Epithelial cell of proximal tubule (primary cell): ENCODE results near the gene RPS6KB1. TPM values are rescaled to one million over a fixed set of nuclear protein-coding genes. Genes with fewer than 3 reads are reported as not detected.
A peak's percentile ranks its signal among the peaks of the same experiment; 100 is the strongest.

Experiments used
- DNase-seq: peaks from one replicate; pipeline ENCODE4 v3.0.0-alpha.2; 2011; ENCODE audit warnings: low read depth
- H3K4me3 ChIP-seq: 2 replicates; pipeline ENCODE4 v1.5.1; 2011; ENCODE audit warnings: low read depth, mild to moderate bottlenecking, low read length
- CTCF ChIP-seq: conservative IDR thresholded peaks from 2 replicates; pipeline ENCODE4 v1.5.1; 2012; ENCODE audit warnings: low read depth, mild to moderate bottlenecking, low read length
- total RNA-seq: library from RNA; depleted of rRNA; stranded (reverse); fragments of >200 nt; gene quantifications from 2 replicates; pipeline ENCODE4 v1.2.3, GENCODE V29; 2015

Gene RPS6KB1
- total RNA-seq, 1 donor from 2014 or later = 25.0 TPM

GRCh38 chr17:59876107-59876506 is 16.8 kb upstream of the RPS6KB1 start:
- DNase-seq = no peak
- no peak overlapping the region for H3K4me3 ChIP-seq
- TF ChIP-seq CTCF = no peak

GRCh38 chr17:59877965-59878364 is 15.0 kb upstream of the RPS6KB1 start:
- no peak overlapping the region for H3K4me3 ChIP-seq
- DNase-seq = no peak
- no peak for TF ChIP-seq CTCF

GRCh38 chr17:59878624-59879023 is 14.3 kb upstream of the RPS6KB1 start:
- no peak for DNase-seq
- no peak overlapping the region for H3K4me3 ChIP-seq
- no peak for TF ChIP-seq CTCF

- no peak overlapping the region for H3K4me3 ChIP-seq
- DNase-seq = no peak
- TF ChIP-seq CTCF = no peak
Measured at GRCh38 chr17:59884861-59885260, 8.1 kb upstream of the RPS6KB1 start.

- no peak for TF ChIP-seq CTCF
- no peak for DNase-seq
Measured at GRCh38 chr17:59888145-59888750, 4.7 kb upstream of the RPS6KB1 start.

GRCh38 chr17:59890720-59891119 is 2.2 kb upstream of the RPS6KB1 start:
- TF ChIP-seq CTCF = no peak
- DNase-seq = no peak

More at GRCh38 chr17:59888145-59888750, 4.7 kb upstream of the RPS6KB1 start:
- H3K4me3 ChIP-seq = no peak overlapping the region

GRCh38 chr17:59892251-59892923 is 534 bp upstream of the RPS6KB1 start:
- no peak for TF ChIP-seq CTCF
- peak; percentile 96 for DNase-seq

More at GRCh38 chr17:59890720-59891119, 2.2 kb upstream of the RPS6KB1 start:
- no peak overlapping the region for H3K4me3 ChIP-seq

More at GRCh38 chr17:59892251-59892923, 534 bp upstream of the RPS6KB1 start:
- H3K4me3 ChIP-seq = peak overlapping the region; percentile 83
